GM12873 (cell line): ENCODE data around the gene TRIM2.

ENCODE experiments used
- TF ChIP-seq, protein P1 (sequence below): IDR thresholded peaks from 2 replicates; pipeline ENCODE4 v1.5.1; 2012; ENCODE audit warnings: low read depth, mild to moderate bottlenecking, moderate library complexity, low read length, control low read depth; ENCODE audit not compliant: insufficient read depth; ENCODE audit errors: missing control alignments

TRIM2 gene

DNA sequence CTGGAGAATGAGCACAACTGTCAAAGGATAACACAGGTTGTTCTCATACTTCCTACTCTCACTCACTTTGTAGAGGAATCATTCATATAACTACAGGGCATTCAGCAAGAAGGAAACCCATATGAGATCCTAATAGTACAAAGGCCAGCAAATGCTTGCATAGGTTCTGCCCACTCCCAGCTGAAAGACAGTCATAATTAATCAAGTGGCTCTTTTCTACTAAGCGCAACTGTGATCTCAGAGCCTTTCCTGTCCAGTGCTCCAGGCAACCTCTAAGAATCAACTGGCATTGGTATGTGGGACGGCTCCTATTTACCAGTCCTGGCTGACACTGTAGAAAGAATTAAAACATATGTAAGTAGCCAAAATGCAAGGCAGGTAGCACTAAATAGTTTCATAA is 121.3 kb downstream of the TRIM2 start:
- TF ChIP-seq, protein P1, sequence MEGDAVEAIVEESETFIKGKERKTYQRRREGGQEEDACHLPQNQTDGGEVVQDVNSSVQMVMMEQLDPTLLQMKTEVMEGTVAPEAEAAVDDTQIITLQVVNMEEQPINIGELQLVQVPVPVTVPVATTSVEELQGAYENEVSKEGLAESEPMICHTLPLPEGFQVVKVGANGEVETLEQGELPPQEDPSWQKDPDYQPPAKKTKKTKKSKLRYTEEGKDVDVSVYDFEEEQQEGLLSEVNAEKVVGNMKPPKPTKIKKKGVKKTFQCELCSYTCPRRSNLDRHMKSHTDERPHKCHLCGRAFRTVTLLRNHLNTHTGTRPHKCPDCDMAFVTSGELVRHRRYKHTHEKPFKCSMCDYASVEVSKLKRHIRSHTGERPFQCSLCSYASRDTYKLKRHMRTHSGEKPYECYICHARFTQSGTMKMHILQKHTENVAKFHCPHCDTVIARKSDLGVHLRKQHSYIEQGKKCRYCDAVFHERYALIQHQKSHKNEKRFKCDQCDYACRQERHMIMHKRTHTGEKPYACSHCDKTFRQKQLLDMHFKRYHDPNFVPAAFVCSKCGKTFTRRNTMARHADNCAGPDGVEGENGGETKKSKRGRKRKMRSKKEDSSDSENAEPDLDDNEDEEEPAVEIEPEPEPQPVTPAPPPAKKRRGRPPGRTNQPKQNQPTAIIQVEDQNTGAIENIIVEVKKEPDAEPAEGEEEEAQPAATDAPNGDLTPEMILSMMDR = no peak

DNA sequence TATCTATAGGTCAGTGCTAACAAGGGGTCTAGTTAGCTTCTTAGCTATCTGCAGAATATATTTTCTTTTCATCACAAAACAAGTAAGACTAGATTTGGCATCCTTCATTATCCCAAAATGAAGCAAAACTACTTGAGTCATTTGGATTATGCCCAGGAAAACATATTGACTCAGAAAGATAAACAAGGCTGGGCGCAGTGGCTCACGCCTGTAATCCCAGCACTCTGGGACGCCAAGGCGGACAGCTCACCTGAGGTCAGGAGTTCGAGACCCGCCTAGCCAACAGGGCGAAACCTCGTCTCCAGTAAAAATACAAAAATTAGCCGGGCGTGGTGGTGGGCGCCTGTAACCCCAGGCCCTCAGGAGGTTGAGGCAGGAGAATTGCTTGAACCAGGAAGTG is 122.3 kb downstream of the TRIM2 start:
- TF ChIP-seq, protein P1 = no peak

DNA sequence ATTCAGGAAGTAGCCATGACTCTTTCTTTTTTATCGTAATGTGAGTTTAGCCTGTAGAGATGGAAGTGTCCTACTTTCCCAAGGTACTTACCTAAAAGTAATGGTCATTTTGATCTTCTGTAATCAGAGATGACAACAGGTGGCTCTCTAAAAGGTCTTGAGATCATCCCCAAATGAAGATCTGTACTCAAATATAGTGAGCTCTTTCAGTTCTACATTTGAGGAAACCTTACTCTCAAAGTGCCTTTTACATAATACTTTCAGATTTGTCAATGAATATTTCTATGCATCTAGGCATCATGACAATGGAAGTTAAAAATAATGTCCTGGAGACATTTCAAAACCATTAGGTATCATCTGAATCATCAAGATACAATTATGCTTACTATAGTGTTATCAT is 123.0 kb downstream of the TRIM2 start:
- TF ChIP-seq, protein P1 = no peak

DNA sequence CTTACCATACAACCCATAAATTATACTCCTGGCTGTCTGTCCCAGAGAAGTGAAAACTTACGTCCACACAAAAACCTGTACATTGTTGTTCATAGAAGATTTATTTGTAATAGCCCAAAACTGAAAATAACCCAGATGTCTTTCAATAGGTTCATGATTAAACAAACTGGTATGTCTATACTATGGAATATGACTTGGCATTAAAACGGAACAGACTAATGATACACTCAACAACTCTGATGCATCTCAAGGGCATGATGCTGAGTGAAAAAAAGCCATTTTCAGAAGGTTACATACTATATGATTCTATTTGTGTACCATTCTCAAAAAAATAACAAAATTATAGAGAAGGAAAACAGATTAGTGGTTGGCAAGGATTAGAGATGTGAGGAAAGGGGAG is 128.7 kb downstream of the TRIM2 start:
- TF ChIP-seq, protein P1 = no peak

DNA sequence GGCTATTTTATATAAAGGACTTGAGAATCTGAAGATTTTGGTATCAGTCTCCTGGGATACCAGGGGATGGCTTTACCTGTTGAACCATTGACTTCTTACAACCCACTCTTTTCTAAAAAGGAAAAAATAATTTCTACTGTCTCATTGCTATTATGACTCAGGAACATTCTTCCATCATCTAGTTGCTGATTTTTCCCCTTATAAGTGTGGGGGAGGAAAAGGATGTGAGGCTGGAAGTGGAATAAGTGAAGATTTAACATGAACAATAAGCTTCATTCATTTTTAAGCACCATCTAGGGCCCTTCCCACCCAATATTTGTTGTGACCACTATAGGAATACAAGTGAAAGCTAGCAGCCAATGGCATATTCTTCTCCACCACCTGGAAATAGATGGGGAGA is 129.6 kb downstream of the TRIM2 start:
- TF ChIP-seq, protein P1 = no peak

DNA sequence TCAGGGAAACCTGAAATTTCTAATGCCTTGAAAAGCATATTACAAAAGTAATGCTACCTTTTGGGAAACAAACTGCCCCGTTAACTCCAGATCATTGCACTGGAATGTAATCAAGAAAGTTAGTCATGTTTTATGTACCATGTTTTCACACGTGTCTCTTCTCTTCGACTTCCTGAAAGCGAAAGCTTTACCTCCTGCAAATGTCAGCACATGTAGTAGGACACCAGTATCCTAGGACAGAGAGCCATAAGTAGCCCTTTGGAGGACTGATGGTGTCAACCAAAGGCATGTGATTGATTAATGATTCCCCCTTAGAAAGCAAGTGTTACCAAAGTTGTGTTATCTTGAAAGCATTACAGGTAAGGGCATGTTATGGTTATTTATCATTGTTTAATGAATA is 131.4 kb downstream of the TRIM2 start:
- TF ChIP-seq, protein P1 = no peak

DNA sequence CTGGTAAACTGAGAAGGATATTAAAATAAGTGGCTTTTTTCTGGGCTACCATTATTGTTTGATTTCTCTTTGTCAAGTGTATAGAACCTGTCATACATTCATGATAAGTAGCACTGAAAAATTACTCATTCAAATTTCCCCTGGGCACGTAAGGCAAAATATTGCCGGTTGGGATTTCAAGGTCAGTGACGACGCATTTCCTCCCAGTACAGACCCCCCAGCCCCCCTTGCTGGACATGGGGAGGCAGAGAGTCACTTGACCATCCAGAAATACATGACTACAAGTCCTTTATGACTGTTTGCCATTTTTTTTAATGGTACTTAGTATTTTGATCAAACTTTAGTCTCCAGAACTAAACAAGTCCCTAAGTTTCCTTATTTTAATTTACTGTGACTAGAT is 133.4 kb downstream of the TRIM2 start:
- TF ChIP-seq, protein P1 = no peak
